Osteoblast (primary cell): ENCODE results near the gene STX18. TPM values are rescaled to one million over a fixed set of nuclear protein-coding genes. Genes with fewer than 3 reads are reported as not detected.

Source experiments
- DNase-seq: peaks from one replicate; pipeline ENCODE4 v3.0.0; 2011; ENCODE audit warnings: low spot score, mixed read lengths; ENCODE audit not compliant: insufficient read length; ENCODE audit errors: missing footprints
- H2AFZ ChIP-seq: 2 replicates; pipeline ENCODE4 v1.6.0; 2011; ENCODE audit warnings: mild to moderate bottlenecking, low read length
- H3K27ac ChIP-seq: 2 replicates; pipeline ENCODE4 v1.5.1; 2011; ENCODE audit warnings: mild to moderate bottlenecking, low read depth, low read length, moderate library complexity
- H3K27me3 ChIP-seq: 2 replicates; pipeline ENCODE4 v1.6.0; 2012; ENCODE audit warnings: mild to moderate bottlenecking, control low read depth, inconsistent platforms, low read length, moderate library complexity; ENCODE audit not compliant: insufficient read depth
- H3K36me3 ChIP-seq: 2 replicates; pipeline ENCODE4 v1.5.1; 2011; ENCODE audit warnings: mild to moderate bottlenecking, low read length, control low read depth, moderate library complexity; ENCODE audit not compliant: insufficient read depth
- H3K4me1 ChIP-seq: 2 replicates; pipeline ENCODE4 v1.5.1; 2011; ENCODE audit warnings: mild to moderate bottlenecking, low read length, control low read depth, moderate library complexity; ENCODE audit not compliant: insufficient read depth
- H3K4me2 ChIP-seq: 2 replicates; pipeline ENCODE4 v1.6.0; 2011; ENCODE audit warnings: mild to moderate bottlenecking, low read length; ENCODE audit not compliant: insufficient read depth
- H3K4me3 ChIP-seq: fragments of 200-600 bp; sonication (generic); 3 replicates; pipeline ENCODE4 v1.5.1; 2012; ENCODE audit warnings: mild to moderate bottlenecking, low read length, inconsistent platforms; ENCODE audit not compliant: insufficient read depth
- H3K79me2 ChIP-seq: 2 replicates; pipeline ENCODE4 v1.6.0; 2012; ENCODE audit warnings: mild to moderate bottlenecking, low read length, control low read depth, inconsistent platforms; ENCODE audit not compliant: insufficient read depth
- H3K9me3 ChIP-seq: 2 replicates; pipeline ENCODE4 v1.5.1; 2011; ENCODE audit warnings: low read depth, low read length, control low read depth
- H4K20me1 ChIP-seq: 2 replicates; pipeline ENCODE4 v1.6.0; 2012; ENCODE audit warnings: mild to moderate bottlenecking, low read length, control low read depth; ENCODE audit not compliant: insufficient read depth
- total RNA-seq: library from RNA; depleted of rRNA; stranded (reverse); fragments of >200 nt; gene quantifications from 2 replicates; pipeline ENCODE4 v1.2.3, GENCODE V29; 2012
- TF ChIP-seq, protein P1 (sequence below): IDR thresholded peaks from 2 replicates; pipeline ENCODE4 v1.5.1; 2011; ENCODE audit warnings: mild to moderate bottlenecking, low read depth, low read length, moderate library complexity; ENCODE audit errors: extremely low read depth

Gene STX18
- total RNA-seq, 1 donor, result 23.9 TPM

DNA sequence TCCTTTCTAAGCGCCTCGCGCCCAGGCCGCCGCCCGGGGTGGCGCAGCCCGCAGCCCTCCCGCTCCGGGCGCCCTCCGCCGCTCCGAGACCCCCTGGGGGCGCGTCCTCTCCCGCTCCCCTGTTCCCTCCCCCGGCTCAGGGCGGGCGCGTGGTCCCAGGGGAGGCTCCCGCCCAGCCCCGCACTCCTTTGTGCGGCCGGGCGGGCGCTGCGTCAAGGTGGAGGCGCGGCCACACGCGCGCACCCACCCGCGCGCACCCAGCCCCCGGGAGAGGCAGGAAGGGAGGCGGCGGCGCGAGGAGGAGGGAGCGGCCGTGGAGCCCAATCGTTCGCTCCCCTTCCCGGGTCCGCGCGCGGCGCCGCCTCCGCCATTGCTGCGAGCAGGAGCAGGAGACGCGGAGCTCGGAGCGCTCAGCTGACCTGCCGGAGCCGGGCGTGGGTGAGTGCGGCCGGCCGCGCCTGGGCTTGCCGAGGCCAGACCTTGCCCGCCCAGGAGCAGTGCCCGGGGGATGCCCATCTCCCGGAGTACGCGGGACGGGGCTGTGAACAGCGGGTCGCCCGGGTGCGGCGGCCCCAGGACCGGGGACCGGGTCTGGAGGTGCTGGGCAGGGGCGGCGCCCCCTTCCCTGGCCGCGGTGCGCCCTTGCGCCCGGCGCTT is 155.0 kb downstream of the STX18 start, which contains the start of gene NSG1:
TSS of gene NSG1 (plus strand) at position 367 of the 657 bp plus-strand sequence. CDS start 528 bp downstream, outside the sequence.
- no peaks in the 10 kb centered on the region for H3K36me3 ChIP-seq
- H3K4me2 ChIP-seq, result no peak within 1 kb of the TSS
- H4K20me1 ChIP-seq, result no peaks in the 10 kb centered on the region
- no peaks in the 10 kb centered on the region for H3K9me3 ChIP-seq
- TF ChIP-seq, protein P1, sequence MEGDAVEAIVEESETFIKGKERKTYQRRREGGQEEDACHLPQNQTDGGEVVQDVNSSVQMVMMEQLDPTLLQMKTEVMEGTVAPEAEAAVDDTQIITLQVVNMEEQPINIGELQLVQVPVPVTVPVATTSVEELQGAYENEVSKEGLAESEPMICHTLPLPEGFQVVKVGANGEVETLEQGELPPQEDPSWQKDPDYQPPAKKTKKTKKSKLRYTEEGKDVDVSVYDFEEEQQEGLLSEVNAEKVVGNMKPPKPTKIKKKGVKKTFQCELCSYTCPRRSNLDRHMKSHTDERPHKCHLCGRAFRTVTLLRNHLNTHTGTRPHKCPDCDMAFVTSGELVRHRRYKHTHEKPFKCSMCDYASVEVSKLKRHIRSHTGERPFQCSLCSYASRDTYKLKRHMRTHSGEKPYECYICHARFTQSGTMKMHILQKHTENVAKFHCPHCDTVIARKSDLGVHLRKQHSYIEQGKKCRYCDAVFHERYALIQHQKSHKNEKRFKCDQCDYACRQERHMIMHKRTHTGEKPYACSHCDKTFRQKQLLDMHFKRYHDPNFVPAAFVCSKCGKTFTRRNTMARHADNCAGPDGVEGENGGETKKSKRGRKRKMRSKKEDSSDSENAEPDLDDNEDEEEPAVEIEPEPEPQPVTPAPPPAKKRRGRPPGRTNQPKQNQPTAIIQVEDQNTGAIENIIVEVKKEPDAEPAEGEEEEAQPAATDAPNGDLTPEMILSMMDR, result no peak
- no peak within 1 kb of the TSS for H3K4me3 ChIP-seq
- peaks cover 63% of the 10 kb centered on the region for H3K27me3 ChIP-seq
- DNase-seq, result peak; percentile 72
- no peaks in the 10 kb centered on the region for H3K79me2 ChIP-seq
- no peak within 1 kb of the TSS for H3K27ac ChIP-seq
- no peaks in the 10 kb centered on the region for H3K4me1 ChIP-seq
- no peak within 1 kb of the TSS for H2AFZ ChIP-seq

DNA sequence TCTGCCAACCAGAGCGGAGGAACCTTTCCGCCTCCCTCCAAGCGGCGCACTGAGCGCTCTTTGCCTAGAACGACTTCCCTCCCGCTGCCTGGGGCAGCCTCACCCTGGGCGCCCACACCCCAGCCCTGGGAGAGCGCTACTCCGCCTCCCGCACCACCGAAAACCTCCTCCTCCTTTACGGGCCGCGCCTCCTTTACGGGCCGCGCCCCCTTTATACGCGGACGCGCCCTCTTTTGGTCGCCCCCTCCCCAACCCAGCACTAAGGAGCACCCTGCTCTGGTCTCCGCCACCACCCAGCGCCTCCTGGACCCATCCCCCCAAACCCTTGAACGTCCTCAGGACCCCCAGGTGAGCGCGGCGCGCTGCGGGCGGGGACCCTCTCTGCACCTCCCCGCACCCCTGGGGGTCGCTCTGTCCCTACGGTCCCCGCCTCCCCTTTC is 155.5 kb downstream of the STX18 start:
- Histone ChIP-seq H4K20me1 (no peaks in the 10 kb centered on the region), H3K27me3 (peaks cover 59% of the 10 kb centered on the region), H3K79me2 (no peaks in the 10 kb centered on the region), H2AFZ (no peak overlapping the region), H3K4me3 (no peak overlapping the region), H3K4me2 (no peak overlapping the region), H3K9me3 (no peaks in the 10 kb centered on the region), H3K4me1 (no peaks in the 10 kb centered on the region), H3K36me3 (no peaks in the 10 kb centered on the region), H3K27ac (no peak overlapping the region)
- DNase-seq, result peak; percentile 68
- TF ChIP-seq, protein P1, result no peak

DNA sequence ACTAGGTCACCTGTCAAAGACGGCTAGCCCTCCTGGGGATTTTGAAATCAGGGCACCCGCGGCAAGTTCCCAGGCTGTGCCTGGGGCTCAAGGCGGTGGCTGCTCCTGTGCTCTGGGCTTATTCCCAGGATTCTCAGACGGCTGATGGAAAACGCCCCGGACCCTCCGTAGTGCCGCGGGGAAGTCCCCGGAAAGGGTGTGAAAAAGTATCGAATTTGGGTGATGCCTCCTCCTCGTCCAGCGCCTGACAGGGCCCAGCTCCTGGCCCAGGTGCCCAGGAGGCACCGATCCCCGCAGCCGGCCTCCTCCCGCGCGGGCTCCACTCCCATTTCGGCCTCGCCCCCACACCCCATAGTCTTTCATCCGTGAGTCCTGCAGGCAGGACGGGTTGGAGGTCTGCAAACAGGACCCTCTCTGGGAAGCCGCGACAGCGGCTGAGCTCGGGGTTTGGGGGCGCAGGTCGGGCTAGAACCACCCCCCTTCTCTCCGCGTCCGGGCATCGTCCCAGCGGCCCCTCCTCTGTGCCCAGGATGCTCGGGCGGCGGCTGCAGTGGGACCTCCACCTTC is 156.0 kb downstream of the STX18 start:
- Histone ChIP-seq H3K79me2 (no peaks in the 10 kb centered on the region), H3K36me3 (no peaks in the 10 kb centered on the region), H4K20me1 (no peaks in the 10 kb centered on the region), H2AFZ (no peak overlapping the region), H3K27me3 (peaks cover 63% of the 10 kb centered on the region), H3K27ac (no peak overlapping the region), H3K4me2 (no peak overlapping the region), H3K4me3 (no peak overlapping the region), H3K9me3 (no peaks in the 10 kb centered on the region), H3K4me1 (no peaks in the 10 kb centered on the region)
- TF ChIP-seq, protein P1, result no peak
- DNase-seq, result peak; percentile 56

DNA sequence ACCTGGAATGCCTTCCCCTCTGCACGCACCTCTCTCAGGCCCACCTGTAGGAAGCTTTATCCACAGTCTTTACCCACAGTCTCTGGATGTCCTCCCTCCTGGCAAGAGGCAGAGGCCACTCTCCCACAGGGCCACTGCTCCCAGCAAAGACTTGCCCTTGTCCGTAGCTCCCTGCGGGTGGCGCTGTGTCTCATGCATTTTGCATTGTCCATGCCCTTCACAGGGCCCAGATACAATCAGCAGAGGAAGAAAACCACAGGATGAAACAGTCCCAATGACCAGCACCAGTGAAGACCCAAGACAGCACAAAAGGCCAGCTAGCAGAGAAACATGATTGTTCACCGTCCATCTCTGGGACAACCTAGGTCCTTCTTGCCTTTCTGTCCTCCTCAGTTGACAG is 157.0 kb downstream of the STX18 start:
- Histone ChIP-seq H3K79me2 (no peaks in the 10 kb centered on the region), H3K9me3 (no peaks in the 10 kb centered on the region), H3K36me3 (no peaks in the 10 kb centered on the region), H3K4me2 (no peak overlapping the region), H4K20me1 (no peaks in the 10 kb centered on the region), H3K27ac (no peak overlapping the region), H3K4me3 (no peak overlapping the region), H2AFZ (no peak overlapping the region), H3K4me1 (no peaks in the 10 kb centered on the region), H3K27me3 (peaks cover 65% of the 10 kb centered on the region)
- no peak for DNase-seq
- TF ChIP-seq, protein P1, result peak; percentile 23
